DMS153 treated with DMSO at 0.1 percent for 48 hours (cell line): ENCODE results near the gene MUC15.
"Not testable (repeated sequence)": the region's sequence is repeated elsewhere in the genome, so short reads cannot be mapped to it uniquely, and the experiment has no call there.

Experiments used
- DNase-seq: peaks from one replicate; lab custom pipeline; 2025; ENCODE audit not compliant: unreplicated experiment; lab: John Stamatoyannopoulos, UW

The MUC15 gene, protein sequence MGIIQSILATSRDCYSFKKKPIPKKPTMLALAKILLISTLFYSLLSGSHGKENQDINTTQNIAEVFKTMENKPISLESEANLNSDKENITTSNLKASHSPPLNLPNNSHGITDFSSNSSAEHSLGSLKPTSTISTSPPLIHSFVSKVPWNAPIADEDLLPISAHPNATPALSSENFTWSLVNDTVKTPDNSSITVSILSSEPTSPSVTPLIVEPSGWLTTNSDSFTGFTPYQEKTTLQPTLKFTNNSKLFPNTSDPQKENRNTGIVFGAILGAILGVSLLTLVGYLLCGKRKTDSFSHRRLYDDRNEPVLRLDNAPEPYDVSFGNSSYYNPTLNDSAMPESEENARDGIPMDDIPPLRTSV

DNA sequence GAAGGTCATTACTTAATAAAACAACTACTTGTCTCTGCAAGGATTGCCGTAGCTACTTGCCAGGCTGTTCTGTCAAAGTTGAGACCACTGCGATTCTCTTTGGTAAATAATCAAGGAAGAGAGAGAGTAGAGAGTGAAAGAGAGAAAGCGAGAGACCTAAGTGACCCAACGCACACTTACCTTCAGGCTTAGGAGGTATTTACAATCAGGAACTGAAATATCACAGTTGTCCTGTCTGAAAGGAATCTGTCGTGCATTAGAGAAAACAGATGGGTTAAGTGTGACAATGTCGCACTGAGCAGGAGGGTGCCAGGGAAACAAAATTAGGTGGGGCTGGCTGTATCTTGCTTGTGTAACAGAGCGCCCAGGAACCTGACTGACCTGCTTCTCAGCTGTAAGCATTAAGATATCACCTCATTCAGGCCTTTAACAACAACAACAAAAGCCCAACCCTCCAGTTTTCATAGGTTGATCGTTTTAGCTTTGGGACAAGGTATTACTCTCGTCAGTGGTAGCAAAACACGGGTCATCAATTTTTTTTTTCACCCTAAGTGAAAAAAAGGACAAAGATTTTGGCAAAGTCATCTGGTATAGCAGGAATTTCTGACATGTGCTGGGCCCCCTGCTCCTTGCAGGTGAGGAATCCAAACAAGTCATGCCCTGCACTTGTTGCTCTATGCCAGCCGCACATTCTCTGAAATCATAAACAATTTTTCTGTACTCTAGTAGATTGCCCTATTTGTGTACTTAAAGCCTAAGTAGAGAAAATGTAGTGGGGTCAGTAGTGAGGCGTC is at the start of gene MUC15:
TSS of gene MUC15 (minus strand) at position 403 of the 794 bp plus-strand sequence. CDS start 5,169 bp downstream, outside the sequence.
- DNase-seq = no peak

DNA sequence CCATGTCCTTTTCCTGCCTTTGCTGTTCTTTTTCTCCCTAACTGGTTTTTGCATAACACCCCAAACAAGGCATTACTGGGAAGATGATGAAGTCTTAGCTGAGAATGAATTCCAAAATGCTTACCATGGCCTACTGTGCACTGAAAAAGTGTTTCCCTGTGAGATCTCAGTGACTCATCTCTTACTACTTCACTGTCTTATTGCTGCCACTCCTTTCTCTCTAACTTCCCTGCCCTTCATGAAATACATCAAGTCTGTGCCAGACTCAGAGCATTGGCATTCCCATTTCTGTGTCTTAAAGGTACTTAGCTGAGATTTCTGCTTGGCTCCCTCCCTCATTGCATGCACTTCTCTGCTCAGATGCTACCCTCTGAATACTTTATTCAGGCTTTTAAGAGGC is 49.1 kb upstream of the MUC15 start:
- no peak for DNase-seq

DNA sequence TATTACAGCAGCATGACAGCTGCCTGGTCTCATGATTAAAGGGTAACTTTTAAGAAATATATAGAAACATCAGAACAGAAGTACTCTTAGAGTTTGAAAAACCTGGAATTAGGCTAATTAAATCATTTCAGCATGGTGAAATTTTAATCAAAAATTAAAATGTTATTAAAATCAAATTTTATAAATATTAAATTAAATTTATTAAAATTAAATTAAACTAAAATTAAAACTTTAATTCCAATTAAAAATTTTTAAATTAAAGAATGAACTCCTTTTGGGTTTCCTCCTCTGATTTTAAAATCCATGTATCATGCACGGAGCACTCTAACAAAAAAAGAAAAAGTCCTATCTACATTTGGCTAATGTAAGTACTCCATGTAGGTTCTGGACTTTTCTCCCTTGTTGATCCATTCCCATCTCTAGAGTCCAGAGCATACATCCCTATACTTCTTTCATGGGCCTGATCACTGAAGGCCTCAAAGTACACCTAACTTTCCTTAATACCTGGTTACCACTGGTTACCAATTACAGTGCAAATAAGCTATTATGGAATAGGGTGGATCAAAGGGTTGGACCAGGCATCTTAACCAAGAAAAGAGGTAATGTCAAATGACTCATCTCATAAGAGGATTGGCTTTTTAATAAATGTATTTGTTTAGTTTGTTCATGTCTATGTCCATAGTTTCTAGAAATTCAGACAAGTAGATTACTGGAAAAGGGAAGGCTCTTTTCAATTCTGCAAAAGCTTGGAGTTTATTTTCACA is 48.4 kb upstream of the MUC15 start:
- DNase-seq = no peak

DNA sequence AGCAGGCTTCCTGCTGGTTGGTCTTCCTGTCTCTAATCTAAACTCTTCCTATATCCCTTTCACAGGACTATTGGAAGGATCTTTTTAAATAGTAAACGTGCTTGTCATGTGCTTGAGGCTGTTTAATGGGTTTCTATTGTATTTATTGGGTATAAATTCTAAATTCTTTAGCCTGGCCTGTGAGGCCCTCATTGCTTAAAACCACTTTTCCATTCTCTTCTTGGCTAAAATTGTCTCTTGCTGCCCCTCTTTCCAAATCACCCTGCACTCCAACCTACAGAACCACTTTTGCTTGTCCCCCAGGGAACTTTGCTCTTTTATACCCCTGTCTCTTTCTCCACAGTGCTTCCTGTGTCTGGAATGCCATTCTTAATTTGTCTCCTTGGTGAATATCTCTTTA is 46.4 kb upstream of the MUC15 start:
- DNase-seq = no peak

DNA sequence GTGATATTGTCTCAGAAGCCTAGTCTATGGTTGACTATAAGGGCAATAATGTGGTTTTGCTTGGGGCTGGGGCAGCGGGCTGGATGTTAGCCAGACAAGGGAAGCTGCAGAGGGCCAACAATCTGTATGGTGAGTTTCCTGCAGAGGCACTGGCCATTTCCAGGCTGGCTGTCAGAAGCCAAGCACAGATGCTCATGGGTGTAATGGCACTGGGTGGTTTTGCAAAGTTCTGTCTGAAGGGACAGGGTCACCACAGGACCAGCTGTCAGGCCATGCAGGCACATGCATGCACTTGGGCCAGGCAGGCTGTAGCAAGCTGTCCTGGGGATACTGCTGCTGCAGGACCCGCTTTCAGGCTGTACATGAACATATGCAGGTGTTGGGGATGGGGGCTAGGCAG is 41.7 kb upstream of the MUC15 start:
- no peak for DNase-seq

DNA sequence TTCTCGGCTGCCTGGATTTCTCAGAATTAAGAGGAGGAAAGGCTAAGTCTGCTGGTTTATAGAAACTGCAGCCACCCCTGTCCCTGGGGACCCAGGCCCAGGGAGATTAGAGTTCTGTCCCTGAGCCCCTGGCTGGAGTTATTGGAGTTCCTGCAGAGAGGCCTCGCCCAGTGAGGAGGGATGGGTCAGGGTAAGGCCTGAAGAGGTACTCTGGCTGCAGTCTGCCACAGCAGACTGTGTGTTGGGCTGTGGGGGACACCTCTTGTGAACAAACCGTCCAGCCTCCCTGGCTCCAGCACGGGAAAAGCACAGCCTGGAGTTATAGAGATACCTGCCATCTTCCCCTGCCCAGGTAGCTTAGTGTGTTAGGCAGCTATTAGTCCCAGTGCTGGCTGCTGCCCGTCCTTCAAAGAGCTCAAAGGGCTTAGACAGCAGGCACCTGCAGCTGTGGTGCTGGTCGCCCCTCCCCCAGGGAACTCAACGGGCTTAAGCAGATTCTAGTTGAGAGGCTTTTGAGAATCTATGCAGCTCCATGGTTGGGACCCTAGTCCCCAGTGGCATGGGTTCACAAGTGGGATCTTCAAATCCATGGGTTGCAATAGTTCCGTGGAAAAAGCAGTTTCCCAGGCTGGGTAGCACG is 36.6 kb upstream of the MUC15 start:
- no peak for DNase-seq

DNA sequence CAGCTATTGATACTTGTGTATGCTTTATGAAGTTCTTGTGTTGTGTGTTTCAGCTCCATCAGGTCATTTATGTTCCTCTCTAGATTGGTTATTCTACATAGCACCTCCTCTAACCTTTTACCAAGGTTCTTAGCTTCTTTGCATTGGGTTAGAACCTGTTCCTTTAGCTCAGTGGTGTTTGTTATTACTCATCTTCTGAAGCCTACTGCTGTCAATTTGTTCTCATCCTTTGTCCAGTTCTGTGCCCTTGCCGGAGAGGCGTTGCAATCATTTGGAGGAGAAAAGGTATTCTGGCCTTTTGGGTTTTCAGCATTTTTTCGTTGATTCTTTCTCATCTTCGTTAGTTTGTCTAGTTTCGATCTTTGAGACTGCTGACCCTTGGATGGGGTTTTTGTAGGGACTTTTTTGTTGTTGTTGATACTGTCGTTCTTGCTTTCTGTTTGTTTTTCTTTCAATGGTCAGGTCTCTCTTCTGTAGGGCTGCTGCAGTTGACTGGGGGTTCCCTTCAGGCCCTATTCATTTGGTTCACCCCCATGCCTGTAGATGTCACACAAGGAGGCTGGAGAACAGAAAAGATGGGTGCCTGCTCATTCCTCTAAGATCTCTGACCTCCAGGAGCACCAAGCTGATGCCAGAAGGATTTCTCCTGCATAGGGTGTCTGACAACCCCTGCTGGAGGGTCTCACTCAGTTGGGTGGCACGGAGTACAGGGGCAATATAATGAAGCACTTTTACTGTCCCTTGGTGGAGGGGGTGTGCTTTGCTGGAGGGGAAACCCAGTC is 35.9 kb upstream of the MUC15 start:
- DNase-seq = no peak

DNA sequence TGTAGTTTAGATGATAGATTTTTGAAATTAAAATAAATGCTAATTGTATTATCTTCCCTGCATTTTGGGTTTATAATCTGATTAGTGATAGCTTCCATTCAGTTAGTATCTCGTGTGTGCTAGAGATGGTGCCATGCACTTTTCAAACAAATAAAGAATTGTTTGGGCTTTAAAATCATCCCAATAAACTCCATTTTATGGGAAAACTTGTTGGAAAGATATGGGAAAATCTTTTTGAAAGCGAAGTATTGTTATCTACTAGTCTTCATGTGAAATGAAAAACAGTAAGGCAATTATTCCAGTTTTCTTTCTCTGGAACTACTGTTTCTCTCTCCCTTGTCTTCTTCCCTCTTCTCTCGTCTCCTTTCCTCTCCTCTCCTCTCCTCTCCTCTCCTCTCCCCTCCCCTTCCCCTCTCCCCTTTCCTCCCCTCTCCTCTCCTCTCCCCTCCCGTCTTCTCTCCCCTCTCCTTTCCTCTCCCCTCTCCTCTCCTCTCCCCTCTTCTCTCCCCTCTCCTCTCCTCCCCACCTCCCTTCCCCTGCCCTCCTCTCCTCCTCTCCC is 27.9 kb upstream of the MUC15 start:
- no peak for DNase-seq

DNA sequence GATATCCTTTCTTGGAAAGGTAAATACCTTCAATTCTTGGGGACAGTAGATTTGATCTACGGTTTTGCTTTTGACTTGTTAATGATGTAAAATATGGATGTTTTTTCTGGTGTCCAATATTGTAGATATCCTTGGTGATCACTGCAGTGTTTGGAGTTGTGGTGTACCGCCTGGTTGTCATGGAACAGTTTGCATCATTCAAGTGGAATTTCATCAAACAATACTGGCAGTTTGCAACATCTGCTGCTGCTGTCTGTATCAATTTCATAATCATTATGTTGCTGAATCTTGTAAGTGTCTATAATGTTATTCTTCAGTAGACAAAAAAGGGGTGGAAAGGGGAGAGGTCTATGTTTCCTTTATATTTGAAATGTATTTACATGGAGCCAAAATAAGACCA is 27.4 kb upstream of the MUC15 start:
- DNase-seq = no peak

DNA sequence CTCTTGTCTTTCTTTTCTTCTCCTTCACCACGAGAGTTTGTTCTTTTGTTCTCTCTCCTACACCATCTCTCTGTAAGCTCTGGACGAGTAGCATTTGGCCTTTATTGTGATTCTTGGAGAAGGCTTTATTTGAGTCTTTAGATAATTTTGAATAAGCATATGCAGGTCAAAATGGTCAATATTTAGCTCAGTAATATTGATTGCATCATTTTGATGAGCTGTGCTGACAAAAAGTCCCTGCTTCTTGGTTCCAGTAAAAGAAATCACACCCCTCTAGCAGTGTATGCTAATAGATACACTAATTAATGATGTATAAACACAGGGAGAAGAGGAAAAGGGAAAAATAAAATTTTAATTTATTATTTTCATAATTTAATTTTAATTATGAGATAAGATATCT is 25.8 kb upstream of the MUC15 start:
- DNase-seq = no peak

DNA sequence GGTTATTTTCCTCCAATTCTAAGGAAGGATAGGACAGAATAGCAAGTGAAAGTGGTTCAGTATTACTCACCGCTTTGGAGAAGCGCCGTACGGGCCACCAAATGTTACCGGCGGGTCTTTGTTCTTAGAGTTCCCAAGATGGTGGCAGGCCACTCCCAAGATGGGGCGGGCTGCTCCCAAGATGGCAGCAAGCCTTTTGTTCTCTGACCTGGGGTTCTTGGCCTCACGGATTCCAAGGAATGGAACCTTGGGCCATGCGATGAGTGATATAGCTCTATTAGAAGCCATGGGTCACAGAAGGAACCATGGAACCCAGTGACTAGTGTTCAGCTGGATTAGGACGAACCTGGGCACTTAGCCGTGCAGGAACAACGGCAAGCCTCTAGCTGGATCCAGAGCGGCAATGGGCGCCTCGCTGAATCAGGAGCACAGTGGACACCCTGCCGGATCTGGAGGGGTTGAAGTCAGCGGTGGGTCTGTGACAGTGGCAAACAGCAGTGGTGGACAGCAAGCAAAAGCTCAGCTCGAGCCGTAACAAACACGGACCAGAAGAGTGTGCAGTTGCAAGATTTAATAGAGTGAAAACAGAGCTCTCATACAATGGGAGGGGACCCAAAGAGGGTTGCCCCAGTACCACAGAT is 25.1 kb upstream of the MUC15 start:
- DNase-seq = not testable (repeated sequence)

DNA sequence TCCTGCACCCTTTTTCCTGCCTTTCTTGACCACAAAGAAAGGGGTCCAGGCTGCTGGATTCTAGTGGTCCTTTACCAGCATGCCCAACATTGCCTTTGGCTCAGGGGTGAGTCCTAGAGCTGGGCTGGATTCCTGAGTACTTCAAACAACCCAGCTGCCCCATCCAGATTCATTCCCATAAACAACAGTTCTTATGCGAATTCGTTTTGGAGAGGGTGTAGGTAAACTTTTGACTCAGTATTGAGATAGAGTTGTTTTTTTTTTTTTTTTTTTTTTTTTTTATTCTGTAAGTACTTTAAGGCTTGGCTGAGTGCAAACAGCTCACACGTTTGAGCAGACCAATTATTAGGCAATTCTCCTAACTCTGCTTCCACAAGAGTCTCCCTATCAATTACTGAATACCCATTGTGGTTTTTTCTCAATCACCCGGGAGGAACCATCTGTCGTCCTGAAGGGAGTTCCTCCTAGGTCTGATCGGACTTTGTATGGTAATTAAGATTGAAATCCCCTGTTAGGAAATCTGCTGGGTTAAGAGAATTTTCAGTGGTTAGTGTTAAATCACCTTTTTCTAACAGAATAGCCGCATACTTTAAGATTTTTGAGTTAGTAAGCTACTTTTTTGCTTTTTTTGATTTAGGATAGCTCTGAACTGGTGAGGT is 23.3 kb upstream of the MUC15 start:
- not testable (repeated sequence) for DNase-seq

DNA sequence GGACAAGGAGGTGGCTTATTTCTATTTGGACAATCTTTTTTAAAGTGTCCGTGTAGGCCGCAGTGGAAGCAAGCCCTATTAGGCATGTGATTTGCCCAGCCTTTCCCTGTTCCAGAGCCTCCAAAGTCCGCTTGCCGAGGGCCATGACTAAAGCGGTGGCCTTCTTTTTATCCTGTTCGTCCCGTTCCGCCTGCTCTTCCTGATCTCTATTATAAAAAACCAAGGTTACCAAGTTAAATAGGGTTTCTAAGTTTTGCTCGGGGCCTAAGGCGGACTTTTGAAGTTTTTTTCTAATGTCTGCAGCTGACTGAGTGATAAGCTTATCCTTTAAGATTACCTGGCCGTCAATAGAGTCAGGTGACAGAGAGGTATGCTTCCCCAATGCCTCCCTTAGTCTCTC is 21.6 kb upstream of the MUC15 start:
- no peak for DNase-seq

DNA sequence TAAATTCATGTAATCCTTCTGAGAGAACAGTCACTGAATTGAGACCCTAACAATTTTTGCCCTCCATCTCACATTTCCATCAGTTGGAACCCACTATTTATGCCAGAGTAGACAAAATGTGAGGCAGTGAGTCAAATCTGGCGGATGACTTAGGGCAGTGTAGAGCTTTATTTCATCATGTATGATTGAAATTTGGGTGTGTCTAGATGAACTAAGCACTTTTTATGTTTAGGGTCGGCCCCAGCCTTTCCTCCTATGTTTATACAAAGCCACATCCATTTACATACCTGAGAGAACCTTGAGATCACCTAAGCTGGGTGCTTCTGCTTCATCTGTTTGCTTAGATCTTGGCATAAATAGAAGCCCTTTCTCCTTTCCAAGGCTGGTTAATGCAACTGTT is 15.0 kb upstream of the MUC15 start:
- DNase-seq = no peak

DNA sequence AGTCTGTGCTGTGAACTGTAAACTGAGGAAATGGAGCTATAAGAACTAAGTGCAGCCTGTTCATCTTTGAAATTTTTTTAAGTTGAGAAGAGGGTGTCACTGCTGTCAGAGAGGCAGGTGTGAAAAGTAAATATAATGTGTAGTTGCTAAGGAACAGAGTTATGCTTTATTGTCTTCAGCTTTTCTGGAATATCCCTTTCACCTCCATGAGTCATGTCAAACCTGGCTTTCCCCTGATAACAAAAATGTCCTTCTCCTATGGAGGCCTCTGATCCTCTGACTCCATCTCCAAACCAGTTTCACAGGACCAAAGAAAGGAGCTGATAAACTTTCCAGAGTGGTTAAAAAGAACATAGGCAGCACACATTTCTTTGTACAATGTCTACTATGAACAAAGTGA is 12.8 kb upstream of the MUC15 start:
- no peak for DNase-seq

DNA sequence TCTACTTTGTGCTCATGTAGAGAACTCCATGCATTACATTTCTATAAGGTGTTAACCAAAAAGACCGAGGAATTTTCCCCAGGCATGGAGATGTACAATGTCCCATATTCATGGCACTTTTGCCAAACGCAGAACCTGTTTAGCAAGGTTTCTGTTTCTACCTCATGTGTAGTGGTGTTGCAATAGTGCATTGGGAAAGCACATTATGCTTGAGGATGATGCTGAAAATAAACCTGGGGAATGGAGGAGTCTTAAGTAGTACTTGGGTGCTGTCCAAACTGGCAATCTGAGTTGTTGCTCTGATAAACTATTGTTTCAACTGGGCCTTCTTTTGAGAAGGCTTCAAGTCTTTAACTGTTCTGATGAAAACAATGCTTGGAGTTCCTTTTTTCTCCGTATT is 11.5 kb upstream of the MUC15 start:
- DNase-seq = no peak

DNA sequence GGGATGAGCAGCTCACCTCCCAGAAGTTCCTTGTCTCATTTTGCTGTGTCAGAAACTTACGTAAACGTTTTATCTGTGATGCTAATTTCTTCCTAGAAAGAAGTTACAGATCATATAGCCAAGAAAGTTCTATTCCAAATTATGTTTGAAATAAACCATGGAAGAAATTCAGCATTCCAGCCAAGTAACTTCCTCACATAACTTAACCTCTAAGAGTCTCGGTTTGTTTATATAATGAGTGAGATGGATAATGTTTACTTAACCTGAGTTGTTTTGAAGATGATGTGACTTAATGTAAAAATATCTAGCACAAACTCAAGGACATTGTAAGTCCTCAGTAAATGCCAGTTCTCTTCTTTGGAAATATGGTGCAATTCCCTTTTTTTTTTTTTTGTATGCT is 8.9 kb upstream of the MUC15 start:
- DNase-seq = no peak

DNA sequence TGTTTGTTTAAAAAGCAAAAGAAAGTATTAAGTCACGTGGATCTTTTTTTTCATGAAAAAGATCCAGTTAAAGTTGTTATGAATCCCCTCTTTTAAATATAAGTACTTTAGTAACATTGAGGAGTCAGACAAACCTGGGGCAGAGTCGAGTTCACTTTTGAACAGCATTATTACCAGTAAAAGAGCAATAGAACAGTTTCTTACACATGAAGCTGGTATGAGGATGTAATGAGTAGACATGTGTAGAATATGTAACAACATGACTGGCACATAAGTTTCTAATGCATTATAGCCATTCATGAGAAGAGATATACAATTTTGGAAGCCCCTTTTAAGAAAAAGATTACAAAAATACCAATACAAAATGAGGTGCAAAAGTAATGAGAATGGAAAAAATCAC is 7.6 kb upstream of the MUC15 start:
- no peak for DNase-seq

DNA sequence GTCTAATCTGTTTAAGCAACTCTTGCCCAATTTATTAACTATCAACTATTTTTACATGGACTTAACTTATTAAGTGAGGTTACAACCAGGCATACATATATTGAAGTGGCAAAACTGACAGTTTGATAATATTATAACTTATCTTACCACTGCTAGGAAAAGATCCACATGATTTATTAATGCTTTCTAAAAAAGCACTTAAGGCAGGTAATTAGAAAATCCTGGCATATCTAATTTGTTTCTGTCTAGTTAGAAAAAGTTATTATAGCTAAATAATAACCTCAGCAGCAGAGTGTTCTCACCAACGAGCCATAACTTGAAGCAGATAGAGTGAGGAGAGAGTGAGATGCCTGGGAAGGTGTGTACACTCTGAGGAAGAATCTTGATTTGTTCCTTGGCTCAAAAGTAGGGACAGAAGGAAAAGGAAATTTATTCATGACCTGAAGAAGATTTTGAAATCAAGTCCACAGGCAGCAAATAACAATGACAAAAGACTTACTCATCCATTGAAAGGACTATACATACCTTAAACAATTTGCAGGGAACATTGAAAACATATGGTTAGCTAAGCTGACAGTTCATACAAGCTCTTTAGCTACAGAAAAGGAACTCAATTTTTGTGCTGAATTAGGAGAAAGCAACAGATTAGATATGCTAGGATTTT is 7.1 kb upstream of the MUC15 start:
- DNase-seq = no peak
